Sigmoid colon (tissue), 7 donors: ENCODE results near the gene DNAAF2. TPM values are rescaled to one million over a fixed set of nuclear protein-coding genes. Genes with fewer than 3 reads are reported as not detected.
"Not testable (repeated sequence)": the region's sequence is repeated elsewhere in the genome, so short reads cannot be mapped to it uniquely, and the experiment has no call there.

Experiments used
- DNase-seq: peaks from one replicate; pipeline ENCODE4 v3.0.0-alpha.2; 2019
- H3K27ac ChIP-seq, 4 donors: fragments of 200-600 bp; sonication (generic); one replicate each; pipeline ENCODE4 v1.5.1; 2016 to 2019; ENCODE audit warnings: mild to moderate bottlenecking in 1 of 4
- H3K27me3 ChIP-seq, 3 donors: fragments of 200-600 bp; sonication (generic); one replicate each; pipeline ENCODE4 v1.5.1; 2019; ENCODE audit warnings: mild to moderate bottlenecking in 1 of 3
- H3K36me3 ChIP-seq, 4 donors: fragments of 200-600 bp; sonication (generic); one replicate each; pipeline ENCODE4 v1.5.1; 2016 to 2019
- H3K4me1 ChIP-seq, 4 donors: fragments of 200-600 bp; sonication (generic); one replicate each; pipeline ENCODE4 v1.5.1; 2017 to 2019
- H3K4me3 ChIP-seq, 4 donors: fragments of 200-600 bp; sonication (generic); one replicate each; pipeline ENCODE4 v1.5.1; 2017 to 2019; ENCODE audit warnings: mild to moderate bottlenecking in 2 of 4, moderate library complexity in 1 of 4
- H3K9me3 ChIP-seq, 4 donors: fragments of 200-600 bp in 3 of 4; sonication (generic) in 3 of 4; one replicate each; pipeline versions ENCODE4 v1.5.1 to v1.6.1; 2013 to 2019
- CTCF ChIP-seq, 4 experiments: fragments of 450-650 bp in 3 of 4; fragments of 200-600 bp in 1 of 4; IDR thresholded peaks; one replicate each; pipeline ENCODE4 v1.5.1; 2016 to 2019; ENCODE audit warnings: antibody characterized with exemption in 4 of 4, mild to moderate bottlenecking in 3 of 4, moderate library complexity in 2 of 4
- EP300 ChIP-seq, 4 donors: sonication (generic); formaldehyde crosslinking; IDR thresholded peaks; one replicate each; pipeline ENCODE4 v1.6.1; 2017; ENCODE audit warnings: antibody characterized with exemption in 4 of 4
- POLR2A ChIP-seq, 2 donors: fragments of 450-650 bp; IDR thresholded peaks; one replicate each; pipeline ENCODE4 v1.6.1; 2016; ENCODE audit warnings: antibody characterized with exemption in 2 of 2, mild to moderate bottlenecking in 2 of 2, moderate library complexity in 2 of 2
- POLR2AphosphoS5 ChIP-seq, 4 donors: sonication (generic); formaldehyde crosslinking; IDR thresholded peaks; one replicate each; pipeline ENCODE4 v1.6.1; 2017; ENCODE audit warnings: antibody characterized with exemption in 4 of 4
- WGBS, 2 donors: extraction: QIAGEN DNeasy Blood & Tissue Kit; methylation state at CpG; one replicate each; pipeline ENCODE4 v1.1.7; 2013; 5-methylcytosine and 5-hydroxymethylcytosine counted together
- intact Hi-C: fragments of 100-400 bp; cut with DNase I; formaldehyde crosslinking; loops from one replicate; pipeline ENCODE4 v1.15.1; 2023
- polyA plus RNA-seq, 3 donors: library from polyadenylated mRNA; stranded (reverse); fragments of 200-250 nt; gene quantifications; one replicate each; pipeline ENCODE4 v1.2.3, GENCODE V29; 2013
- total RNA-seq, 4 donors: library from RNA; depleted of rRNA; stranded (reverse); fragments of >200 nt; gene quantifications; one replicate each; pipeline ENCODE4 v1.1.0, GENCODE V29; 2016
- donor health status: healthy with polysubstance abuse.
- donor health status: Bipolar disorder and iron deficiency.
- donor health status: healthy.

The DNAAF2 gene
- total and polyA plus RNA-seq, 7 donors, result 3.3 to 12.7 (median 9.6) TPM

DNA sequence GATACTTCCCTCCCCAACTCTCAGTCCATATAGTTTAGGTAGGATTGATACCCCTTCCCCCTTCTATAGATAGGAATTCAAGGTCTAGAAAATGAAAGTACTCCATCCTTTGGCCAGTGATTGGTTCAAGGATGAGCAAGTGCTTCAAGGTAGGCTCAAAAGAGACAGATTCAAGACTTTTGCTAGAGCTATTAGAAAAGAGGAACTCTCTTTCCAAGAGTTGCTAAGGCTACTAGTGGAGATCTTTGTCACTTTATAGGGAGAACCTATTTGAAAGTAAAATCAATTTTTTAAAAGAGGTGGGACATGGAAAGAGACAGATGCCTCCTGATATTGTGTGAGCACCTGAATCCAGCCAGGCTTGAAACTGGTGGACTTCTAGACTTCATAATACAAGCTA is 35.4 kb upstream of the DNAAF2 start:
- Histone ChIP-seq H3K9me3 (no peaks in the 10 kb centered on the region), H3K27me3 (no peaks in the 10 kb centered on the region), H3K4me1 (no peaks in the 10 kb centered on the region), H3K27ac (no peak overlapping the region), H3K36me3 (no peaks in the 10 kb centered on the region), H3K4me3 (no peak overlapping the region)
- TF ChIP-seq EP300 (IDR thresholded peaks at IDR 0.05) (no peak), CTCF (IDR thresholded peaks at IDR 0.05) (no peak), POLR2AphosphoS5 (IDR thresholded peaks at IDR 0.05) (no peak), POLR2A (IDR thresholded peaks at IDR 0.05) (no peak)
- intact Hi-C loops, result no loop called here
- no peak for DNase-seq

DNA sequence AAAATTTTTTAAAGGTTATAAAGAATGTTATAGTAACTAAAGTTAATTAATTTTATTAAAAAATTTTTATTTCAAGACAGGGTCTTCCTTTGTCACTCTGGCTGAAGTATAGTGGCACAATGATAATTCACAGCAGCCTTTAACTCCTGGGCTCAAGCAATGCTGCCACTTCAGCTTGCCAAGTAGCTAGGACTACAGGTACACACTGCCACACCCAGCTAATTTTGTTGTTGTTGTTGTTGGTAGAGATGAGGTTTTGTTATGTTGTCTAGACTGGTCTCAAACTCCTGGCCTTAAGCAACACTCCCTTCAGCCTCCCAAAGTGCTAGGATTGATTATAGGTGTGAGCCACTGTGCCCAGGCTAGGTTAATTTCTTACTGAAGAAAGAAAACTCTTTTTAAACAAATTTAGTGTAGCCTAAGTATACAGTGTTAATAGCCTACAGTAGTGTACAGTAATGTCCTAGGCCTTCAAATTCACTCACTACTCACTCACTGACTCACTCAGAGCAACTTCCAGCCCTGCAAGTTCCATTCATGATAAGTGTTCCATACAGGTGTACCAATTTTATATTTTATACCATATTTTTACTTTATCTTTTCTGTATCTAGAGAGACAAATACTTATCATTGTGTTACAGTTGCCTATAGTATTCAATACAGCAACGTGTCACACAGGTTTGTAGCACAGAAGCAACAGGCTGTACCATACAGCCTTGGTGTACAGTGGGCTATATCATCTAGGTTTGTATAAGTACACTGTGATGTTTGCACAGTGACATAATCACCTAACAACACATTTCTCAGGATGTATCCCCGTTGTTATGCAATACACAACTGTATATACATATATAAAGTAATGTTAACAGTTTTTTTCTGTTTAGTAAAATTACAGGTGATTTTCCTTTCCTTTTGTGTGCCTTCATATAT is 24.7 kb upstream of the DNAAF2 start:
- no peak for DNase-seq
- H3K27me3 ChIP-seq, result no peaks in the 10 kb centered on the region
- H3K4me1 ChIP-seq, result no peaks in the 10 kb centered on the region
- 21 to 70% methylated on average over 2 of the region's 2 CpGs for WGBS, 2 donors
- intact Hi-C loops, result no loop called here
- H3K36me3 ChIP-seq, result no peaks in the 10 kb centered on the region
- no peak overlapping the region for H3K4me3 ChIP-seq
- H3K9me3 ChIP-seq, result no peaks in the 10 kb centered on the region
- no peak overlapping the region for H3K27ac ChIP-seq
- no peak for TF ChIP-seq EP300 (IDR thresholded peaks at IDR 0.05)
- TF ChIP-seq POLR2A (IDR thresholded peaks at IDR 0.05), result no peak
- no peak for TF ChIP-seq POLR2AphosphoS5 (IDR thresholded peaks at IDR 0.05)
- TF ChIP-seq CTCF (IDR thresholded peaks at IDR 0.05), result no peak

GRCh38 chr14:49657500-49657899 is 22.5 kb upstream of the DNAAF2 start:
- DNase-seq, H3K27me3 ChIP-seq, H3K4me1 ChIP-seq, H3K9me3 ChIP-seq, intact Hi-C loops, H3K36me3 ChIP-seq, H3K27ac ChIP-seq, H3K4me3 ChIP-seq: not testable (repeated sequence)
- WGBS, 2 donors, result 65 to 86% methylated on average over 6 of the region's 6 CpGs

- H3K4me3 ChIP-seq, result no peak overlapping the region
- no peaks in the 10 kb centered on the region for H3K36me3 ChIP-seq
- DNase-seq, result no peak
- intact Hi-C loops, result no loop called here
- no peaks in the 10 kb centered on the region for H3K4me1 ChIP-seq
- H3K9me3 ChIP-seq, result no peaks in the 10 kb centered on the region
- H3K27me3 ChIP-seq, result no peaks in the 10 kb centered on the region
- 92 to 95% methylated on average over 3 of the region's 3 CpGs for WGBS, 2 donors
- TF ChIP-seq EP300 (IDR thresholded peaks at IDR 0.05) (no peak), POLR2A (IDR thresholded peaks at IDR 0.05) (no peak), CTCF (IDR thresholded peaks at IDR 0.05) (no peak), POLR2AphosphoS5 (IDR thresholded peaks at IDR 0.05) (no peak)
- H3K27ac ChIP-seq, result no peak overlapping the region
Measured at GRCh38 chr14:49654511-49654910, 19.5 kb upstream of the DNAAF2 start.

- H3K4me1 ChIP-seq, result no peaks in the 10 kb centered on the region
- no peaks in the 10 kb centered on the region for H3K9me3 ChIP-seq
- H3K27me3 ChIP-seq, result no peaks in the 10 kb centered on the region
- no peak overlapping the region for H3K27ac ChIP-seq
- no peaks in the 10 kb centered on the region for H3K36me3 ChIP-seq
- WGBS, 2 donors, result 97% methylated on average over 6 of the region's 6 CpGs
- no peak for DNase-seq
- H3K4me3 ChIP-seq, result no peak overlapping the region
- intact Hi-C loops, result no loop called here
- TF ChIP-seq EP300 (IDR thresholded peaks at IDR 0.05) (no peak), CTCF (IDR thresholded peaks at IDR 0.05) (no peak)
Measured at GRCh38 chr14:49653508-49653907, 18.5 kb upstream of the DNAAF2 start.
